ENCODE results near the gene BRWD1.
A peak's percentile ranks its signal among the peaks of the same experiment; 100 is the strongest.

The BRWD1 gene

DNA sequence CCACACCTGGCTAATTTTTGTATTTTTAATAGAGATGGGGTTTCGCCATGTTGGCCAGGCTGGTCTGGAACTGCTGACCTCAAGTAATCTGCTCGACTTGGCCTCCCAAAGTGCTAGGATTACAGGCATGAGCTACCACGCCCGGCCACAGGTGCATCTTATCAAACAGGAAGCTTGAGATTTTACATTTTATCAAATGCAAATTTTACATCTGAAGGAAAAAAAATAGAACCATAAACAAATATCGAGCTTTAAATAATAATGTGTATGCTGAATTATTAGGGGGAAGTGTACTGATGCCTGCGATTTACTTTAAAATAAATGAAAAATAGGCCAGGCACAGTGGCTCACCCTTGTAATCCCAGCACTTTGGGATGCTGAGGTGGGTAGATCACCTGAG is 16.6 kb upstream of the BRWD1 start:
- no peak overlapping the region for H3K4me3 ChIP-seq (ENCODE audit: low read depth, low read length)

DNA sequence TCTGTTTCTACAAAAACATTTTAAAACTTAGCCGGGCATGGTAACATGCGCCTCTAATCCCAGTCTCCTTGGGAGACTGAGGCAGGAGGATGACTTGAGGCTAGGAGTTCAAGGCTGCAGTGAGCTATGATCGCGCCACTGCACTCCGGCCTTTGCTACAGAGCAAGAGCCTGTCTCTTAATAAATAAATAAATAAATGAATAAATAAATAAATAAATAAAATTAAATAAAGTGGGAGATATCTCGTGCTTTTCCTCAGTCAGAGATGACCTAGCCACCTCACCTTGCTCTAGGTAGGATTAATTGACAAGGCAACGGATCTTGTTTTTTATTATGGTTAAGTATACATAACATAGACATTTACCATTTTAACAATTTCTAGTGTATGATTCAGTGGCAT is 14.3 kb upstream of the BRWD1 start:
- no peak overlapping the region for H3K4me3 ChIP-seq (ENCODE audit: low read depth, low read length)

DNA sequence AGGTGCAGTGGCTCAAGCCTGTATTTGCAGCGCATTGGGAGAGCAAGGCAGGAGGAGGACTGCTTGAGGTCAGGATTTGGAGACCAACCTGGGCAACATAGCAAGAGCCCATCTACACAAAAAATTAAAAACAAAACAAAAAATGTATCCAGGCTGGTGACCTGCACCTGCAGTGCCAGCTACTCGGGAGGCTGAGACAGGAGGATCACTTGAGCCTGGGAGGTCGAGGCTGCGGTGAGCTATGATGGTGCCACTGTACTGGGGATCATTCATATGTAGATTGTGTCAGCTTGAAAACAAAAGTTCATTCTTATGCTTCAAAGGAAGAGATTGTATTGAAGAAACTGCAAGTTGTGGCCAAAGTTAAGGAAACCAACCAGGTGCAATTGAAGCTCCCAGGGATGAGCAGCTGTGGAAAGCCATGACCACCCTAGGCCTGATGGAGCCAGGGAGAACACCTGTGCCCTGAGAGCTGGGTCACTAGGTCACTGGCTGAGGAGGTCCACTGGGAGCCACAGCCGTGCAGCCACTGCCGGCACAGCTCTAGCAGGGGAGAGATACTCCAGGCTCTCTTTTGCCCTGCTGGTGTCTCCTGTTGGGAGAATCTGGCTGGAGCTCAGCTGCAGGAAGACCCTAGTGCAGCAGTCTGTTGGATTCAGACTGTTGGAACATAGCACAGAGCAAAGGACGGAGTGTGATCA is 13.3 kb upstream of the BRWD1 start:
- H3K4me3 ChIP-seq (ENCODE audit: low read depth, low read length), result no peak overlapping the region

DNA sequence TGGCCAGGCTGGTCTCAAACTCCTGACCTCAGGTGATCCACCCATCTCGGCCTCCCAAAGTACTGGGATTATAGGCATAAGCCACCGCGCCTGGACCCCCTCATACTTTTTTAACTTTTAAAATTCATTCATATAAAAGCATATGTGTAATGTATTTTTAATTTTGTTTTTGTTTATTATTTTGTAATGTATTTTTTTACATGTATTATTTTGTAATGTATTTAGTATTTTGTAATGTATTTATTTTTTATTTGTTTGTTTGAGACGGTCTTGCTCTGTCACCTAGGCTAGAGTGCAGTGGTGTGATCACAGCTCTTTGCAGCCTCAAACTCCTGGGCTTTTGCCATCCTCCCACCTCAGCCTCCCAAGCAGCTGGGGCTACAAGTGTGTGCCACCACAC is 12.0 kb upstream of the BRWD1 start:
- no peak overlapping the region for H3K4me3 ChIP-seq (ENCODE audit: low read depth, low read length)

DNA sequence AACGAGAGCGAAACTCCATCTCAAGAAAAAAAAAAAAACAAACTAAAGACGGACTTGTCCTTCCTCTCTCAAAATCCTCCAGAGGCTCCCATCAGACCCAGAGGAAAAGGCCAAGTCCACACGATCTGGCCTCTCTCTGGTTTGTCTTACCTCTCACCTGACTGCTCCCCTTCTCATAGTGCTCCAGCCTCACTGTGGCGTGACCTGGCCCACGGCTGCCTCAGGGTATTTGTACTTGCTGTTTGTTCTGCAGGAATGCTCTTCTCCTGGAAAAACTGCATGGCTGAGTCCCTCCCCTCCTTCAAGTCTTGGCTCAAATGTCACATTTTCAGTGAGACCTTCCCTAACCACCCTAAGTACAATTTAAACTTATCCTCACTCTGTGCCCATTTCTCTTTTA is 8.0 kb upstream of the BRWD1 start:
- H3K4me3 ChIP-seq (ENCODE audit: low read depth, low read length), result no peak overlapping the region

DNA sequence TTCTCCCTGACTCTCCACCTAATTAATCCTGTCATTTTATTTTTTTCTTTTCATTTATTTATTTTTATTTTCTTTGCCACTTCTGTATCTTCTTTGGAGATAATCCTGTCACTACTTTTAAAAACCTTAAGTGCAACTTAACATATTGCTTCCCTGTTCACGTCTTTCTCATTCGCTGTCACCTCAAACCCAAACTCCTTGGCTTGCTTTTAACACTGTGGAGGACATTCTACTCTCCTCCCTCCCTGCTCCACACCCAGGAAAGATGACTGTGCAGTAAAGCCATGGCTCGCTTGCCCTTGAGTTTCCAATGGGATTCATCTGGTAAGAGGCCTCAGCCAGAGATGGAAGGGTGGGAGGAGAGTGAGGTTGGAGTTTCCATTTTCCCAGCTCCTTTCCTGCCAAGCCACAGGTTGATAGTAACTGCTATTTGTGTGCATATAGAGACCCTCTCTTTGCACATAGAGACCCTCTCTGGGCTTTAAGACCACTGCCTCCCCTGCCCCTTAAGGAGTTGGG is 6.4 kb upstream of the BRWD1 start:
- no peak overlapping the region for H3K4me3 ChIP-seq (ENCODE audit: low read depth, low read length)

DNA sequence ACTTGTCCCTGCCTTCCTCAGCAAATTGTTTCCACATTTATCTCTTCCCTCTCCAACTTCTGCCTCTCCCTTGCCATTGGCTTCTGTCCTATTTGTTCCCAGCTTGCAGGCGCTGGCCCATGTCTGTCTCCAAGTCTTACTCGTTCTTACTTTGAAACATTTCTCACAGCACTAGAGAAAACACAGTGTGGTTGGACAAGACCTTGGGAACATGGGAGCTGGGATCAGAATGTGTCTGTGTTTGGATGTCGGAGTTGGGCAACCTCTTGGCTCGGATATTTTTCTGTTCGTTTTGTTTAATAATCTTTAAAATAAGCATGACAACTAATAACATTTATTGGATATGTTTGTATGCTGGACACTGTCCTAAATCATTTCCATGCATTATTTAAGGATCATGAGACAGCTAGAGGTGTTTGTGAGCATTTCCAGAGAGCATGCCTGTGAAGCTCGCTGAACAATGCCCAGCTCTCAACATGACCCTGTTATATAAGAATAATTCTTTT is 5.9 kb upstream of the BRWD1 start:
- H3K4me3 ChIP-seq (ENCODE audit: low read depth, low read length), result no peak overlapping the region

DNA sequence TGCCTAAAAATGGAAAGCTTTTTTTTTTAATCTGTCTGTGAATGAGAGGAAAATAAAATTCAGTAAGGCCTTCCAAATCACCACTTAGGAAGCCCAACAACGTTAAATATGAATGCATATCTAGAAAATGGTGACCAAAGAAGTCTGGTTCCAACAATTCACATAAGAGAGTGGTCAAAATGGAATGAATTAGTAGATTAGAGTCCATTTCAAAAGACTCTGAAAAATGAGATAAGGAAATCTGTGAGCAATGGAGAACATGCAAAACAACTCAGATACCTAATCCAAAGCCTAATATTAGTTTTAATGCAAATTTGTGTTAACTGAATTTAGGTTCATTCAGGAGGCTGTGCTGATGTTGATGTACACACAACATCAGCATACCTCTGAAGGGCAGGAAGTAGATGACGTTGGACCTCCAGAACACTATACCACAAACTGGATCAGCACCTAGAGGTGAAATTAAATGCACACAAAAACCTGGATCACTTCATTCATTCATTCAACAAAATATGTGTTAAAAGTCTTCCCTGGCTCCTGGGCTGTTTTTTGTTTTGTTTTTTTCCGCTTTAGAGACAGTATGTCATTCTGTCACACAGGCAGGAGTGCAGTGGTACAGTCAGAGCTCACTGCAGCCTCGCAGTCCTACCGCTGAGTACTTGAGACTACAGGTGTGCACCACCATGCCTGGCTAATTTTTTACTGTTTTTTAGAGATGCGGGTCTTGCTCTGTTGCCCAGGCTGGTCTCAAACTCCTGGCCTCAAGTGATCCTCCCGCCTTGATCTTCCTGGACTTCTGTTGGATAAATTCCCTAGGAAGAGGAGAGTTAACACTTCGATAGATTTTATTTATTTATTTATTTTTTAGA is 4.9 kb upstream of the BRWD1 start:
- H3K4me3 ChIP-seq (ENCODE audit: low read depth, low read length), result no peak overlapping the region

DNA sequence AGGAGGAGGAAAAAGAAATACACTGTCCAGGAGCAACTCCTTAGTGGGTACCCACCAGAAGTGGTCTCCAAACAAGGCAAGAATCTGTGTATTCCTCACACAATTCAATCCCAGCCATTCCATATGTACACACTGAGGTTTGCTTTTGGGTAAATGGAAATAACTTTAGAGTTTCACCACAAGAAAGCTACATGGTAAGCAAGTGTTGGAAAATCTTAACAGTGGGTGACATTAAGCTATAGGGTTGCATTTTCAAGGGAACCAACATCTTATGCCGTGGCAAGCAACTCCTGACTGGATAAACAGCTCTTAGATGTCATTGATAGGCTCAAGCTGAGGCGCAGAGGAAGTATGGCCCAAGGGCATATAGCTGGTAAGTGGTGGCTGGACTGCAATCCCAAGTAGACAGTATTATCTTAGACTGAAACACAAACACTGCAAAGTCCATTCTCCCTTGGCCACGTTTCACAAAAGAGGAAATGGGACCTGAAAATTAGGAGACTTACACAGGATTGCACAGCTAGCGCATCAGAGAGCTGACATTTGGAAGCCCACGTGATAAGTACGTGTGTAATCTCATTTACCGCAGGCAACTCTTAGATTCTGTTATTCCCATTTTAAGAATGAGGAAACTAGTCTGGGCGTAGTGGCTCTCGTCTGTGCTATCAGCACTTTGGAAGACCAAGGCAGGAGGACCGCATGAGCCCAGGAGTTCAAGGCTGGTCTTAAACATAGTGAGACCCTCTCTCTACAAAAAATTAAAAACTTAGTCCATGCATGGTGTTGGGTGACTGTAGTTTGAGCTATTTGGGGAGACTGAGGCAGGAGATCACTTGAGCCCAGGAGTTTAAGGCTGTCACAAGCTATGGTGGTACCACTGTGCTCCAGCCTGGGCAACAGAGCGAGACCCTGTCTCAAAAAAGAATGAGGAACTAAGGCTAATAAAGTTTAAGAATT is 4.0 kb upstream of the BRWD1 start:
- H3K4me3 ChIP-seq (ENCODE audit: low read depth, low read length), result no peak overlapping the region

DNA sequence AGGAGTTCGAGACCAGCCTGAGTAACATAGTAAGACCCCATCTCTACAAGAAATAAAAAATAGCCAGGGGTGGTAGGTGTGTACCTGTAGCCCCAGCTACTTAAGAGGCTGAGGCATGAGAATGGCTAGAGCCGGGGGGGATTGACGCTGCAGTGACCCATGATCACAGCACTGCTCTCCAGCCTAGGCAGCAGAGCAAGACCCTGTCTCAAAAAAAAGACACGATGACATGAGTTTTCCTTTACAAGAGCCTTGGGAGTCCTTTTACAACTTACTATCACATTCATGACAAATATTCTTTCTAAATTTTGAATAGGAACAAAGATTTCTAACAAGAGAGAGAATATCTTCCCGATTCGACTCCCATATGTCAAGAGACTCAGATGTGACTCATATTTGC is 3.3 kb upstream of the BRWD1 start:
- no peak overlapping the region for H3K4me3 ChIP-seq (ENCODE audit: low read depth, low read length)

DNA sequence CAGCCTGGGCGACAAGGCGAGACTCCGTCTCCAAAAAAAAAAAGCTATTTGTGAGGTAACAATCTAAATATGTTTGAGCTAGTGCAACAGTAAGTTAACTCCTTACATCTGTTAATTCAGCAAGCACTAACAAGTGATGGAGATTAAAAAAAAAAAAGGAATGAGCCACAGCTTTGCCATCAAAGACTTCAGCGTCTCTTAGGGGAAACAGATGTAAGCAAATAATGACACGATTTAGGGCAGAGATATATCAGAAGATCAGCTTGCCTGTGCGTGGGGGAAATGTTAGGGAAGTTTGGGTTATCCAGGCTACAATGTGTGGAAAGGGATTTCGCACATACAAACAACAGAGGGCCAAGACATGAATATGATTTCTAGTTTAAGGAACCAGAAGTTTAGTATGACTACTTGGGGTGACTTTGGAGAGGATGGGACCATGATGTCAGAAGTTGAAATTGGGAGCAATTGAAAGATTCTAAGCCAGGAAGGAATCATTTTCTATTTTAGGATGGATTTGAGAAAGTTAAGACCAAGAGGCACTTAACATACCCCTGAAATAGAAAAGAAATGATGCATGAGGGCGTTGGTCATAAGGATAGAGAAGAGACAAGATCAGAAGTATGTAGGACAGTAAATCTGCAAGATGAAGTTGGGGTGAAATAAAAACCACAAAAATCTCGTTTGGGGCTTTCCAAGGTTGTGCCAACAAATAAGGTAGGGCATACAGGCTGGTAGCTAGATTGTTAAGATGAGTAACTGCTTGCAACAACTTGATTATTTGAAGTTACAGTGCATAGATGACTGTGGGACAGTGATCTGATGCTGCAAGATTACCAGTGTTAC is 2.4 kb upstream of the BRWD1 start:
- no peak overlapping the region for H3K4me3 ChIP-seq (ENCODE audit: low read depth, low read length)

DNA sequence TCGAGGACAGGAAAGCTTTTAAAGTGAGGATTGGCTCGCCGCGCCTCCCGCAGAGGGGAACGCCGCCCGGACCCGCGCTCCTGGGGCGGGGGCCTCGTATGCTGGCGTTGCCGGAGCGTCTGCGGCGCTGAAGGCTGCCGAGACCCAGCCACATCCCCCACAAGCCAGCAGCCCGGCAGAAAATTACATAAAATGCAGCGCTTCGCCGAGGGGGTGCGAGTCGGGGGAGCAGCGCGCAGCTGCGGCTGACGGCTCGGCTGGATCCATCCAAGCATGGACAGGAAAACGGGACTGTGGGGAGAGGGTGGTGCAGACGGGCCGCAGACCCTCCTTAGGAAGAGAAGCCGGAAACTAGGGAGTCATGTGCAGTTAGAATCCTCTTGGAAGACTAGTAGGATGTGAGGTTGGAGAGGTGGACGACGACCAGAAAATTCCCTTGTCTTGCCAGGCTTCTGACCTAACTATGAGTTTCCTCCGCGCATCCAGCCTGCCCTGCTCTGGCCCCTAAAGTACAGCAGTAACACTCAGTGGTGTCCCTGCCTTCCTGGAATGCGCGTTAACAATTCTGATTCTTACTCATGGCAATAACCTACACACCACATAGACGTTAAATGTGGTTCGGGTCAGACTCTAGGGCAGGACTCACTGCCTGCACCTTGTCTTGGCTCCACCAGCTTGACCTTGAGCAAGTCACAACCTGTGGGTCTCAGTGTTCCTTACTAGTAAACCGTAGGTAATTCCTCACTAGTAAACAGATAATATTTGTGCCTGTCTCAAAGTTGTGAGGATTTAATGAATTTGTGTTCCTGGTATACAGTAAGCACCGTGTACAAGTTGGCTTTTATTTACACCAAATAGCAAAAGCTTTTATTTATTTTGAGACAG is 953 bp upstream of the BRWD1 start:
- H3K4me3 ChIP-seq (ENCODE audit: low read depth, low read length), result peak overlapping the region; percentile 69

DNA sequence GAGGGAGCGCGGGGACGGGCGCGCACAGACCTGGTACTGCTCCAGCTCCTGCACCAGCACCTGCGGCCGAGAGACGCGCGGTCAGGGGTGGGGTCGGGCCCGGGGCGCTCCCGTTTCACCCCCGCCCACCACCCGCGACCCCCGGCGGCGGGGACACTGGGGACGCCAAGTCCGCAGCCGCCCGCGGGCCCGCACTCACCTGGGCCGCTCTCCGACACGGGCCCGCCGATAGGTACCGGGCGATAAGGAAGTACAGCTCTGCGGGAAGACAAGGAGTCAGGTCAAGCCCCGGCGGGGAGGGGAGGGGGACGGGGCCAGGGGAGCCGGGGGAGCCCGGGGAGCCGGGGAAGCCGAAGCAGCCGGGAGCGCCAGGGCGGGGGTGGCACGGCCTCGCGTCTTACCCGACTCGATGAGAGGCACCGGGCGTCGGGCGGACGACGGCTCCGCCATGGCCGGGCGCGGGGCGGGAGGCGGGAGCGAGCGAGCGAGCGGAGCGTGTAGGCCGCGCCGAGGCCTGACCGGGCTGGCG is 326 bp downstream of the BRWD1 start:
- peak overlapping the region; percentile 69 for H3K4me3 ChIP-seq (ENCODE audit: low read depth, low read length)

DNA sequence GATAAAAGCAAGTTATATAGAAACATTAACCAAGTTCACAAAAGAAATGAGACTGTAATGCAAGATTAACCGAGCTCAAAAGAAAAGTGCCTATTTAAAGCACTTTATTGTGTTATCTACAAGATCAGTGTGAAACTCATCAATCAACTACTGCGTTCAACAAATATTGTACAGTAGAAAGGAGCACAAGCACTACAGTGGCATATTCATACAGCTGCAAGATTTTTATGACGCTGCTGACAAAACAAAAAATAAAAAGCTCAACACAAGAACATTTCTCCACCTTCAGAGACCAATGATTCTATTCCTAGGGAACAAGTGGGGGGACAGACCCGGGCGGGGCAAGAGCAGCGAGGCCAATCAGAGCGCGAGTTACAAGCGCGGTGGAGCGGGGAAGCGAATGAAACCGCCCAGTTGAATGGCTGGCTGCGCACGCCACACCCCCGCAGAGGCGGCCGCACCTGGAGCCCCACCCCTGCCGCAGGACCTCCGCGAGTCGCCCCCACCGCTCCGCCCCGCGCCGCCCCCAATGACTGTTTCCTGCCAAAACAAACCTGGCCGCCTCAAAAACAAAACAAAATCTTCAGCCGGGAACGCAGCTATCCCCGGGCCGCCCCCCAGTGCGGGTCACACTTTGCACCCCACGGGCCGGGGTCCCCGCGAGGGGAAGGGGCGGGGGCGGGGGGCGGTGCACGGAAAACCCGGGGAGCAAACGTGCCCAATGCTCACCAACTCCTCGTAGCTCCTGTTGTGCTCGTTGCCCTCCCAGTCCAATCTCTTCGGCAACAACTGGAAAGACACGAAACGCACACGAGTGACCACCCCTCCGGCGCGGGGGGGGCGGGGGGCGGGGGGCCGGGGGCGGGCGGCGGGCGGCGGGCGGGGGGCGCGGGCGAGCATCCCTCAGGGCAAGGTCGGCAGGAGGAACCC is 1.1 kb downstream of the BRWD1 start:
- H3K4me3 ChIP-seq (ENCODE audit: low read depth, low read length), result peak overlapping the region; percentile 69

DNA sequence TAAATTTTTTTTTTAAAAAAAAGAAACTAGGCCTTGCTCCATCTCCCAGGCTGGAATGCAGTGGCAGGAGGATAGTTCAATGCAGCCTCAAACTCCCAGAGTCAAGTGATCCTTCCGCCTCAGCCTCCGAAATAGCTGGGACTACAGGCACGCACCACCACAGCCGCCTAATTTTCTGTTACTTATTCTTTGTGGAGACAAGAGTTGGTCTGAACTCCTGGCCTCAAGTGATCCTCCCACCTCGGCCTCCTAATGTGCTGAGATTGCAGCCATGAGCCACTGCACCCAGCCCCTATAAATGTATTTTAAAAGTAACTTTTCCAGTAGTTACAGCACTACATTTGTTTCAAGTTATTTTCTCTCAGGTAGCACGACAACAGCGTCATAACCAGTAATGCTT is 2.3 kb downstream of the BRWD1 start:
- H3K4me3 ChIP-seq (ENCODE audit: low read depth, low read length), result no peak overlapping the region

DNA sequence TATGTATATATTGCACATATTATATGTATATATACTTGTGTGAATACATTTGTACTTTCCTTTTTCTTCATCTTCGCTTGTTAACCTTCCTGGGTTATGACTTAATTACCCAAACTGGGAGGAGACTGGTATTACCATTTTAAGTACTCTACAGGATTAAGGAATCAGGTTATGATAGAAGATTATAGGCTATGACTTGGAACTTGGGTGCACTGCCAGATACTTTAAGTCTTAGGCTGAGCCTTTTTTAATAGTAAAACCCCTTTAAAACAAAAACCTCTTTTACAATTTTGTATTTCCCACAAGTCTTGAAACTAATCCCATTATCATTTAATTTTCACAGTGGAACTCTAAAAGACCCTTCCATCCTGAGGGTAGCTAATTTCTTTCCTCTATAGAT is 6.0 kb downstream of the BRWD1 start:
- H3K4me3 ChIP-seq (ENCODE audit: low read depth, low read length), result no peak overlapping the region

DNA sequence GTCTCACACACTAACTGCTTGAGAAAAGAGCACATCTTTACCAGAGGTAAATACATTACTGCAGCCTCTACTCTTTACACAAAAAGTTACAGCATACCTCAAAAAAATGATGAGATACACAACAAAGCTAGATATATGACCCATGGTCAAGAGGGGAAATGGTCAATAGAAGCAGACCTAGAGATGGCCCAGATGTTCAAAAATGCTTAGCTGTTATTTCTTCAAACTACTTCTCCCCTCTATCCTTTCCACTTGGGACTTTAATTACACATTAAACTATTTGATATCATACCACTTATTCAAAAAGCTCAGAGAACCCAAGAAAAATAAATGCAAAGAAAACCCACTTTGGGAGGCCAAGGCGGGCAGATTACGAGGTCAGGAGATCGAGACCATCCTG is 12.8 kb downstream of the BRWD1 start:
- H3K4me3 ChIP-seq (ENCODE audit: low read depth, low read length), result no peak overlapping the region

DNA sequence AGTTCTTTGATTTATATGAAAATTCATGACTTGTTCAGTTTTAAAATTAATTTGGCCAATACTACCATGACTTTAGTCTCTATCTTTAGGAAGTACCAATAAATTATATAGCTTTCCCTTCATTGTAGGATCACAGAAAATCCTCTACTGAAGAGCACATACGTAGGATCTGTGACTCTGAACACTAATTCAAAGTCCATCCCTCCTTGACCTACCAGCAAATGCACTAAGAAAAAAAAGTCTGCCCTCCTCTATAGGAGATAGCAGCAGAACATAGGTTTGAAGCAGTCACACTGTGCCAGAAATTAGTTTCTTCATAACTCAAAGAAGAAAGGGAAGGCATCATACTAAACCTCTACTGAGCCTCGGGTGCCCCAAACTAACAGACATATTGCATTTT is 16.5 kb downstream of the BRWD1 start:
- H3K4me3 ChIP-seq (ENCODE audit: low read depth, low read length), result no peak overlapping the region
